ENCODE measurements around the gene NRN1L. TPM values are rescaled to one million over a fixed set of nuclear protein-coding genes. Genes with fewer than 3 reads are reported as not detected.

NRN1L gene
- total RNA-seq, 1 donor from 2014 or later: not detected

GRCh38 chr16:67902831-67903230, 18.1 kb downstream of the NRN1L start:
- peaks cover 5% of the 10 kb centered on the region for H3K4me1 ChIP-seq
- H3K4me3 ChIP-seq: no peak overlapping the region
- no peak for TF ChIP-seq CTCF (IDR thresholded peaks at IDR 0.05)
- TF ChIP-seq POLR2A (IDR thresholded peaks at IDR 0.05): no peak
- TF ChIP-seq POLR2AphosphoS5 (IDR thresholded peaks at IDR 0.05; ENCODE audit: insufficient read depth in 1 of 2, low read depth in 1 of 2): no peak
- intact Hi-C loops (cut with DNase I): no loop called here
- no peaks in the 10 kb centered on the region for H3K27me3 ChIP-seq
- no peaks in the 10 kb centered on the region for H3K9me3 ChIP-seq
- H3K36me3 ChIP-seq: no peaks in the 10 kb centered on the region
- H3K27ac ChIP-seq: no peak overlapping the region
- no peak for DNase-seq (ENCODE audit: extremely low spot score in 2 of 2)

- H3K4me1 ChIP-seq: no peaks in the 10 kb centered on the region
- H3K27ac ChIP-seq: no peak overlapping the region
- intact Hi-C loops (cut with DNase I): no loop called here
- DNase-seq (ENCODE audit: extremely low spot score in 2 of 2): no peak
- no peaks in the 10 kb centered on the region for H3K27me3 ChIP-seq
- peaks cover 0 to 24% of the 10 kb centered on the region in 2 donors for H3K36me3 ChIP-seq
- no peak overlapping the region for H3K4me3 ChIP-seq
- TF ChIP-seq POLR2A (IDR thresholded peaks at IDR 0.05): no peak
- TF ChIP-seq CTCF (IDR thresholded peaks at IDR 0.05): no peak
- TF ChIP-seq POLR2AphosphoS5 (IDR thresholded peaks at IDR 0.05; ENCODE audit: insufficient read depth in 1 of 2, low read depth in 1 of 2): no peak
- no peaks in the 10 kb centered on the region for H3K9me3 ChIP-seq
Measured at GRCh38 chr16:67907397-67908180, 22.9 kb downstream of the NRN1L start.

GRCh38 chr16:67909056-67909742, 24.5 kb downstream of the NRN1L start:
- Histone ChIP-seq H3K9me3 (no peaks in the 10 kb centered on the region), H3K27ac (no peak overlapping the region), H3K4me3 (no peak overlapping the region), H3K4me1 (no peaks in the 10 kb centered on the region), H3K36me3 (peaks cover 0 to 24% of the 10 kb centered on the region in 2 donors), H3K27me3 (no peaks in the 10 kb centered on the region)
- DNase-seq (ENCODE audit: extremely low spot score in 2 of 2): no peak
- intact Hi-C loops (cut with DNase I): no loop called here
- TF ChIP-seq POLR2A (IDR thresholded peaks at IDR 0.05) (no peak), POLR2AphosphoS5 (IDR thresholded peaks at IDR 0.05; ENCODE audit: insufficient read depth in 1 of 2, low read depth in 1 of 2) (no peak), CTCF (IDR thresholded peaks at IDR 0.05) (no peak)

GRCh38 chr16:67910158-67910557, 25.5 kb downstream of the NRN1L start:
- Histone ChIP-seq H3K9me3 (no peaks in the 10 kb centered on the region), H3K4me1 (peaks cover 5% of the 10 kb centered on the region), H3K27ac (no peak overlapping the region), H3K36me3 (peaks cover 0 to 24% of the 10 kb centered on the region in 2 donors), H3K4me3 (no peak overlapping the region), H3K27me3 (no peaks in the 10 kb centered on the region)
- TF ChIP-seq CTCF (IDR thresholded peaks at IDR 0.05): no peak
- no peak for TF ChIP-seq POLR2AphosphoS5 (IDR thresholded peaks at IDR 0.05; ENCODE audit: insufficient read depth in 1 of 2, low read depth in 1 of 2)
- TF ChIP-seq POLR2A (IDR thresholded peaks at IDR 0.05): no peak
- intact Hi-C loops (cut with DNase I): no loop called here
- no peak for DNase-seq (ENCODE audit: extremely low spot score in 2 of 2)
